Panc1 (cell line): ENCODE results near the gene KRTAP3-3. TPM values are rescaled to one million over a fixed set of nuclear protein-coding genes. Genes with fewer than 3 reads are reported as not detected.

ENCODE experiments used
- ATAC-seq: fragments of 200-7000 bp; cut with Tn5 transposase; 2 replicates; pipeline ENCODE4 v1.9.1; 2020; ENCODE audit warnings: mild to moderate bottlenecking, moderate library complexity
- BruUV-seq: library from RNA; stranded (reverse); fragments of 400-500 nt; replicated peaks from 2 replicates; lab custom pipeline; 2021; lab: Mats Ljungman, UMichigan
- CTCF ChIA-PET: fragments of 300-600 bp; sonication (Branson Sonifier 250); formaldehyde crosslinking; loops from one replicate; lab custom pipeline; 2022; ENCODE audit warnings: antibody characterized with exemption; lab: Charles Lee
- POLR2A ChIA-PET: fragments of 300-600 bp; sonication (Branson Sonifier 250); formaldehyde crosslinking; loops from one replicate; lab custom pipeline; 2022; ENCODE audit warnings: antibody characterized with exemption; lab: Charles Lee
- DNase-seq: peaks from one replicate; pipeline ENCODE4 v3.0.0-alpha.2; 2010; ENCODE audit warnings: low read depth, low spot score
- H3K27ac ChIP-seq: 2 replicates; pipeline ENCODE4 v1.5.1; 2011; ENCODE audit warnings: mild to moderate bottlenecking, low read length, inconsistent platforms
- H3K27me3 ChIP-seq: fragments of 200-500 bp; sonication (Bioruptor generic); 2 replicates; pipeline ENCODE4 v1.6.0; 2014; ENCODE audit warnings: low read length, inconsistent platforms; ENCODE audit not compliant: control insufficient read depth, insufficient read depth
- H3K36me3 ChIP-seq: fragments of 200-500 bp; sonication (Bioruptor generic); 2 replicates; pipeline ENCODE4 v1.5.1; 2014; ENCODE audit warnings: inconsistent platforms, mild to moderate bottlenecking, low read length, moderate library complexity; ENCODE audit not compliant: control insufficient read depth, insufficient read depth
- H3K4me1 ChIP-seq: 2 replicates; pipeline ENCODE4 v1.5.1; 2011; ENCODE audit warnings: inconsistent platforms, mild to moderate bottlenecking, low read length, moderate library complexity; ENCODE audit not compliant: control insufficient read depth, insufficient read depth
- H3K4me3 ChIP-seq, 2 experiments: 2 replicates each; pipeline ENCODE4 v1.5.1; 2011 to 2012; ENCODE audit warnings: low read depth in 2 of 2, low read length in 2 of 2, mild to moderate bottlenecking in 2 of 2, inconsistent platforms in 1 of 2, moderate library complexity in 1 of 2
- H3K9me3 ChIP-seq: fragments of 200-500 bp; sonication (Bioruptor generic); 2 replicates; pipeline ENCODE4 v1.5.1; 2014; ENCODE audit warnings: low read depth, mild to moderate bottlenecking, inconsistent platforms, low read length, moderate library complexity; ENCODE audit not compliant: control insufficient read depth, insufficient read depth
- CTCF ChIP-seq: fragments of 450-650 bp; IDR thresholded peaks from 2 replicates; pipeline ENCODE4 v1.5.1; 2017; ENCODE audit warnings: mild to moderate bottlenecking
- POLR2AphosphoS5 ChIP-seq: IDR thresholded peaks from 2 replicates; pipeline ENCODE4 v1.6.1; 2012; ENCODE audit warnings: mild to moderate bottlenecking, low read depth, low read length, moderate library complexity
- REST ChIP-seq, 2 experiments: IDR thresholded peaks; 2 replicates each; pipeline ENCODE4 v1.6.1; 2011 to 2012; ENCODE audit warnings: low read depth in 2 of 2, control low read depth in 1 of 2, low read length in 1 of 2, mild to moderate bottlenecking in 1 of 2, moderate library complexity in 1 of 2; ENCODE audit not compliant: insufficient read depth in 1 of 2
- SIN3A ChIP-seq: IDR thresholded peaks from 2 replicates; pipeline ENCODE4 v1.6.1; 2012; ENCODE audit warnings: low read depth, mild to moderate bottlenecking, low read length, moderate library complexity, borderline replicate concordance; ENCODE audit not compliant: insufficient read depth
- TCF7L2 ChIP-seq: IDR thresholded peaks from 2 replicates; pipeline ENCODE4 v1.6.1; 2011; ENCODE audit warnings: mild to moderate bottlenecking, low read depth, low read length, inconsistent platforms
- in situ Hi-C: cut with HindIII; loops from 2 replicates; pipeline ENCODE4 v1.10.0; 2016; ENCODE audit warnings: low sequenced_read_pairs, low pct_unique_long_range_greater_than_20kb
- intact Hi-C: fragments of 100-400 bp; cut with micrococcal nuclease; formaldehyde crosslinking; loops from one replicate; pipeline ENCODE4 v1.10.0; 2022; ENCODE audit not compliant: unreplicated experiment
- total RNA-seq: library from RNA; stranded (reverse); gene quantifications from one replicate; pipeline ENCODE4 v1.2.1, GENCODE V29; 2021; ENCODE audit not compliant: unreplicated experiment

The KRTAP3-3 gene
- total RNA-seq, 1 experiment from 2014 or later, result not detected

GRCh38 chr17:40980117-40980516 lies 13.8 kb downstream of the KRTAP3-3 start:
- in situ Hi-C loops, result no loop called here
- TF ChIP-seq SIN3A (no peak), POLR2AphosphoS5 (no peak), CTCF (no peak), TCF7L2 (no peak), REST (IDR thresholded peaks at IDR 0.05; ENCODE audit: insufficient read depth in 1 of 2, low read depth in 2 of 2, low read length in 1 of 2) (no peak)
- Histone ChIP-seq H3K4me3 (no peak overlapping the region), H3K4me1 (no peaks in the 10 kb centered on the region), H3K9me3 (no peaks in the 10 kb centered on the region), H3K36me3 (no peaks in the 10 kb centered on the region), H3K27ac (no peak overlapping the region), H3K27me3 (0 out of 2 replicates have a peak, but pooled peaks cover 2% of the 10 kb centered on the region)
- ChIA-PET POLR2A (interaction anchor here (0.6 to 0.7 kb wide), 2 partner anchors 18 to 50 kb away, joined by 4 read pairs; partner anchors contain the start of gene KRTAP1-4), CTCF (no interaction called here)
- DNase-seq (no peak), ATAC-seq (no peak)
- intact Hi-C loops, result no loop called here
- BruUV-seq, result no TSS peak

- CTCF ChIA-PET, result no interaction called here
- no TSS peak for BruUV-seq
- no peak for DNase-seq
- Histone ChIP-seq H3K4me1 (no peaks in the 10 kb centered on the region), H3K27ac (no peak overlapping the region), H3K4me3 (no peak overlapping the region), H3K9me3 (no peaks in the 10 kb centered on the region), H3K27me3 (no peaks in the 10 kb centered on the region; the same call in 1 of the 2 replicates), H3K36me3 (no peaks in the 10 kb centered on the region)
- POLR2A ChIA-PET, result no interaction called here
- in situ Hi-C loops, result no loop called here
- ATAC-seq, result no peak
- TF ChIP-seq POLR2AphosphoS5 (no peak), SIN3A (no peak), REST (IDR thresholded peaks at IDR 0.05; ENCODE audit: insufficient read depth in 1 of 2, low read depth in 2 of 2, low read length in 1 of 2) (no peak), TCF7L2 (no peak), CTCF (no peak)
- intact Hi-C loops, result no loop called here
Observed at GRCh38 chr17:40978575-40979151, 15.3 kb downstream of the KRTAP3-3 start.
